Memory B cell (primary cell): ENCODE results near the gene LHX3.

Experiments
- ATAC-seq: fragments of 150-1000 bp; cut with Tn5 transposase; 2 replicates; pipeline ENCODE4 v1.10.0; 2021; ENCODE audit warnings: low read depth, mild to moderate bottlenecking, moderate library complexity
- DNase-seq, 2 donors: peaks; one replicate each; pipeline ENCODE4 v3.0.0; 2022; ENCODE audit warnings: low spot score in 2 of 2
- H3K27ac Mint-ChIP-seq: one replicate; pipeline ENCODE4 v1.8.0; 2022; ENCODE audit warnings: mild to moderate bottlenecking, moderate library complexity, mixed read lengths
- H3K27me3 Mint-ChIP-seq: one replicate; pipeline ENCODE4 v1.8.0; 2022; ENCODE audit warnings: mixed read lengths
- H3K36me3 Mint-ChIP-seq: one replicate; pipeline ENCODE4 v1.8.0; 2022; ENCODE audit warnings: mild to moderate bottlenecking, mixed read lengths
- H3K4me1 Mint-ChIP-seq: one replicate; pipeline ENCODE4 v1.8.0; 2022; ENCODE audit warnings: mixed read lengths
- H3K4me3 Mint-ChIP-seq: one replicate; pipeline ENCODE4 v1.8.0; 2022; ENCODE audit warnings: mild to moderate bottlenecking, moderate library complexity, mixed read lengths
- H3K9me3 Mint-ChIP-seq: one replicate; pipeline ENCODE4 v1.8.0; 2022; ENCODE audit warnings: mixed read lengths

The LHX3 gene

DNA sequence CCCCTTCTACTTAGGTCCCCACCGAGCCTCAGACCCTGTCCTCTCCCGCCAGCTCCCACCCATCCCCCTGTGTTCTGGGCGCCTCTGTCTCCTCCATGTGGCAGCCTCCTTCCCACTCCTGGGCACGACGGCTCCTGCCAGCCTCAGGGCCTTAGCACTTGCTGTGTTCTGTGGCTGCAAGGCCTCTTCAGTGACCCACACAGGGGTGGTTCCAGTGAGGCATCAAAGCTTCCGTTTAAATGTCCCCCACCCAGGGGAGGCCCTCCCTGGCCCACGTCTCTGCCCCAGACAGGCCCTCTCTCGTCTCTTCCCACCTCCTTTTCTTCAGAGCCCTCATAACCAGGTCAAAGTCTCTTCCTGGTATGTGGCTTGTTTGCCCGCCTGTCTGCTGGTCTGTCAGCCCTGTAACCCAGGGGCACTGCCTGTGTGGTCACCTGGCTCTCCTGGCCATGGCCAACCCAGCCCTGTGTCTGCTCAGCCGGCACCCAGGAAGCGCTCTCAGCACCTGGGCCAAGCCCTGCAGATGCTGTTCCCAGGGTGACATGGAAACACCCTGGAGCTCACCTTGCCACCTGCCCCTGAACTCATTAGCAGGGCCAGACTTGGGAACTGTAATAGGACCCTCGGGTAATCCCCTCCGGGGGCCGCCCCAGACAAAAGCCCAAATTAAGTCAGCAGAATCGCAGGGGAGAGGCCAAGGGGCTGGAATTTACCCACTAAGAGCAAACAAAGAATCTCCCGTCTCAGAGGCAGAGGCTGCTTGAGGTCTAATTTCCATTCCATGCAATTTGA, 33.7 kb downstream of the LHX3 start:
- DNase-seq (no peak), ATAC-seq (no peak)
- no peak overlapping the region for H3K4me3 Mint-ChIP-seq
- no peaks in the 10 kb centered on the region for H3K9me3 Mint-ChIP-seq
- peak overlapping the region; percentile 15 for H3K27ac Mint-ChIP-seq
- peaks cover 13% of the 10 kb centered on the region for H3K27me3 Mint-ChIP-seq
- H3K4me1 Mint-ChIP-seq = peaks cover 8% of the 10 kb centered on the region
- H3K36me3 Mint-ChIP-seq = no peaks in the 10 kb centered on the region

DNA sequence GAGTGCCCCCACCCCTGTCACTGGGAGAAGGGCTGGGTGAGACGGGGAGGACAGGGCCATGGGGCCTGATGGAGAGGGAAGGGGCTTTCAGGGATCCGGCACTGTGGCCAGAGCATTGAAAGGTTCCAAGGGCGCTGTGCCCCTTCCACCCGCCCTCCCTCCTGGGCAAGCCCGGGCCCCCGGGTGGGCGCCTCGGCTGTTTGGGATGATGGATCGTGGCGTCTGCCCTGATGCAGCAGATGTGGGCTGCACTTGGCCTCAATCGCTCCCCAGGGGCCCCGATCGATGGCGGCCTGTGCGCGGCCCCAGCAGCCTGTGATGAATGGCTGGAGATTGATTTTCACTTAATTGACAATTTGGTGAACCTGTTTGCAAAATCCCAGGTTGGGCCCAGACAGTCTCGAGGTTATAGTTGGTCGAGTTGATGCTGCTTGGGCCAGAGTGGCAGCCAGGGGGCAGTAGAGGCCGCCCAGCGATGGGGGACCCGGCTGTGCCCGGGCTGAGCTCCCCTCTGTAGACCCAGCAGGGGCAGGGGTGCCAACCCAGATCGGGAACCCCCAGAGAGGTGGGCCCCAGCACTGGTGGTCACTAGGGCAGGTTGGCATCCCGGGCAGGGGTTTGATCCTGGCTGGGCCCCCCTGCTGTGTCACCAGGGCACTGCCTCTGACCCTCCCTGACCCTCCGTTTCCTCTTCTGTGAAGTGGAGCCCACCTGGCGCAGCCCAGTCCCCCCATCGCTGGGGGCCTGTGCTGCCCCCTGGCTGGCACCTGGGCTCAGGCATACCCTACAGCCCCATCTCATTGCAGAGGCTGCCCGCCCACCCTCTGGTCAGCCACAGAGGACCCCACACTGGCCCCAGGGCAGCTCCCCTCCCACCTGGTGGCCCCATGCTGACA, 34.7 kb downstream of the LHX3 start:
- H3K4me3 Mint-ChIP-seq = no peak overlapping the region
- peaks cover 2% of the 10 kb centered on the region for H3K36me3 Mint-ChIP-seq
- H3K4me1 Mint-ChIP-seq = peaks cover 8% of the 10 kb centered on the region
- H3K9me3 Mint-ChIP-seq = no peaks in the 10 kb centered on the region
- peak; percentile 78 to 80 for DNase-seq
- H3K27ac Mint-ChIP-seq = peak overlapping the region; percentile 15
- H3K27me3 Mint-ChIP-seq = peaks cover 13% of the 10 kb centered on the region
- ATAC-seq = peak; percentile 98

- ATAC-seq = no peak
- no peak for DNase-seq
- Mint-ChIP-seq H3K4me3 (no peak overlapping the region), H3K9me3 (no peaks in the 10 kb centered on the region), H3K27me3 (peaks cover 13% of the 10 kb centered on the region), H3K4me1 (peaks cover 8% of the 10 kb centered on the region), H3K27ac (no peak overlapping the region), H3K36me3 (peaks cover 2% of the 10 kb centered on the region)
These were observed 35.4 kb downstream of the LHX3 start for GRCh38 chr9:136169495-136169894.

- DNase-seq (no peak), ATAC-seq (no peak)
- Mint-ChIP-seq H3K36me3 (peaks cover 5% of the 10 kb centered on the region), H3K9me3 (peaks cover 4% of the 10 kb centered on the region), H3K4me1 (no peaks in the 10 kb centered on the region), H3K27me3 (peaks cover 10% of the 10 kb centered on the region), H3K4me3 (no peak overlapping the region), H3K27ac (no peak overlapping the region)
These were observed 41.6 kb downstream of the LHX3 start for GRCh38 chr9:136163248-136163850.

DNA sequence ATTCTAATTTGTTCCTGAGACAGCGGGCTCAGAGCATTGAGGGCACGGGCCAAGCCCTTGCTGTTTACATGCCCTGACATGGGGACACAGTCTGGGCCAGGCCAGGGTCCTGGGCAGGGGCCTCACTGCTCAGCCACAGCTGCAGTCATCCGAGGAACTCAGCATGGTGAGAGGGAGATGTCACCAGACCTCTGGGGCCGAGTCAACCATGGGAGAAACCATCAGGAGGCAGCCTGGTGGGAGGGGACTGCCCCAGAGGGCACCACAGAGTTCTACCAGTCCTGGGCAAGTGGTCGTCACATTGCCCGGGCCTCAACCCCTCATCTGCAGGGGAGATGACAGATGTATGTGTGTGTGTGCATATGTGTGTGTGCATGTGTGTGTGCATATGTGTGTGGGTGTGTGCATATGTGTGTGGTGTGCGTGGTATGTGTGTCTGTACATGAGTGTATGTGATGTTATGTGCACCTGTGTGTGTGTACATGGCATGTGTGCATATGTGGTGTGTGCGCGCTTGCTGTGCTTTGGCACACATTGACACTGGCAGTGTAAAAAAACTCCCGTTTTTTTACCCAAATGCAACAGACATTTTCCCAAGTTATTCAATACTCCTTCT, 43.8 kb downstream of the LHX3 start:
- H3K36me3 Mint-ChIP-seq = peaks cover 5% of the 10 kb centered on the region
- H3K4me1 Mint-ChIP-seq = no peaks in the 10 kb centered on the region
- no peak overlapping the region for H3K4me3 Mint-ChIP-seq
- H3K27ac Mint-ChIP-seq = no peak overlapping the region
- DNase-seq (no peak), ATAC-seq (no peak)
- peaks cover 4% of the 10 kb centered on the region for H3K9me3 Mint-ChIP-seq
- H3K27me3 Mint-ChIP-seq = peaks cover 6% of the 10 kb centered on the region

- no peak overlapping the region for H3K27ac Mint-ChIP-seq
- no peak overlapping the region for H3K4me3 Mint-ChIP-seq
- ATAC-seq = no peak
- no peak for DNase-seq
- peaks cover 9% of the 10 kb centered on the region for H3K27me3 Mint-ChIP-seq
- H3K9me3 Mint-ChIP-seq = peaks cover 4% of the 10 kb centered on the region
- H3K36me3 Mint-ChIP-seq = peaks cover 3% of the 10 kb centered on the region
- H3K4me1 Mint-ChIP-seq = no peaks in the 10 kb centered on the region
These were observed 44.5 kb downstream of the LHX3 start for GRCh38 chr9:136160381-136160841.

GRCh38 chr9:136159851-136160250, 45.1 kb downstream of the LHX3 start:
- no peak for DNase-seq
- peaks cover 4% of the 10 kb centered on the region for H3K9me3 Mint-ChIP-seq
- H3K36me3 Mint-ChIP-seq = peaks cover 3% of the 10 kb centered on the region
- no peak for ATAC-seq
- no peak overlapping the region for H3K4me3 Mint-ChIP-seq
- no peaks in the 10 kb centered on the region for H3K4me1 Mint-ChIP-seq
- peaks cover 12% of the 10 kb centered on the region for H3K27me3 Mint-ChIP-seq
- no peak overlapping the region for H3K27ac Mint-ChIP-seq

- no peak for ATAC-seq
- H3K27ac Mint-ChIP-seq = no peak overlapping the region
- no peak for DNase-seq
- no peaks in the 10 kb centered on the region for H3K9me3 Mint-ChIP-seq
- peaks cover 13% of the 10 kb centered on the region for H3K27me3 Mint-ChIP-seq
- no peaks in the 10 kb centered on the region for H3K4me1 Mint-ChIP-seq
- H3K36me3 Mint-ChIP-seq = no peaks in the 10 kb centered on the region
- no peak overlapping the region for H3K4me3 Mint-ChIP-seq
These were observed 47.3 kb downstream of the LHX3 start for GRCh38 chr9:136157477-136158265.

- H3K4me3 Mint-ChIP-seq = no peak overlapping the region
- DNase-seq (no peak), ATAC-seq (no peak)
- no peak overlapping the region for H3K27ac Mint-ChIP-seq
- H3K9me3 Mint-ChIP-seq = no peaks in the 10 kb centered on the region
- peaks cover 13% of the 10 kb centered on the region for H3K27me3 Mint-ChIP-seq
- H3K4me1 Mint-ChIP-seq = no peaks in the 10 kb centered on the region
- no peaks in the 10 kb centered on the region for H3K36me3 Mint-ChIP-seq
These were observed 48.5 kb downstream of the LHX3 start for GRCh38 chr9:136156209-136157120.

GRCh38 chr9:136155576-136155975, 49.4 kb downstream of the LHX3 start:
- H3K9me3 Mint-ChIP-seq = no peaks in the 10 kb centered on the region
- H3K36me3 Mint-ChIP-seq = no peaks in the 10 kb centered on the region
- peaks cover 13% of the 10 kb centered on the region for H3K27me3 Mint-ChIP-seq
- no peaks in the 10 kb centered on the region for H3K4me1 Mint-ChIP-seq
- ATAC-seq = no peak
- H3K27ac Mint-ChIP-seq = no peak overlapping the region
- DNase-seq = no peak
- H3K4me3 Mint-ChIP-seq = no peak overlapping the region

- Mint-ChIP-seq H3K27me3 (peaks cover 10% of the 10 kb centered on the region), H3K36me3 (no peaks in the 10 kb centered on the region), H3K4me1 (no peaks in the 10 kb centered on the region), H3K9me3 (no peaks in the 10 kb centered on the region), H3K27ac (no peak overlapping the region), H3K4me3 (no peak overlapping the region)
- DNase-seq (no peak), ATAC-seq (no peak)
These were observed 50.0 kb downstream of the LHX3 start for GRCh38 chr9:136154943-136155342.

DNA sequence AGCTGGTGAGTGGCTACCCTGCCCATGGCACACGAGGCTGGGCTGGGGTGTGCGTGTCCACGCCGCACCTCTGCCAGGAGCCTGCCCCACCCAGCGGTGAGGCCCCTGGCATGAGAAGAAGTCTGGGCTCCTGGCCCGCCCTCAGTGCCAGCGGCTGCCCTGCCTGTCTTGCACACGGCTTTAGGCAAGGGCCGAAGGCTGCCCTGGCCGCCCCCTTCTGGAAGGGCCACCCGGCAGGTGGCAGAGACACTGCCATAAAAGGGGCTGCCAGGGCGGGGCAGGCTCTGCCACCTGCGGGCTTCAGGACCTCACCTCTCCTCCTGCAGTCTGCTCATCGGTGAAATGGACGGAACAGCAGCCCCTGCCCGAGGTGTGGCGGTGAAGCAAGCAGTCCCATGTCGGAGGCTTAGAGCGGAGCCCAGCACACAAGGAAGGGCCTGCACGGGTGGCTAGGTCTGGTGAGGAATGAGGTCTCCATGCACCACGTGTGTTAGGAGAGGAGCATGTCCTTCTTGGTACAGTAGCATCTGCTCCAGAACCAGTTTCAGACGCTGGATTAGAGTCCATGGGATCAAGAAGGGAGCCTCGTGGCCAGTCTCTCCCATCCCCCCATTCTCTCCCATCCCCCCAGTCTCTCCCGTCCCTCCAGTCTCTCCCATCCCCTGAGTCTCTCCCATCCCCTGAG, 51.4 kb downstream of the LHX3 start:
- ATAC-seq (no peak), DNase-seq (no peak)
- Mint-ChIP-seq H3K36me3 (no peaks in the 10 kb centered on the region), H3K4me3 (no peak overlapping the region), H3K4me1 (no peaks in the 10 kb centered on the region), H3K9me3 (no peaks in the 10 kb centered on the region), H3K27me3 (peaks cover 10% of the 10 kb centered on the region), H3K27ac (no peak overlapping the region)
